SU-DHL-6 (cell line): ENCODE results near the gene MROH2B.

Experiments
- H2AFZ ChIP-seq: fragments of 200-600 bp; sonication (generic); 2 replicates; pipeline ENCODE4 v1.6.1; 2014; ENCODE audit warnings: low read depth, mild to moderate bottlenecking, moderate library complexity, mixed read lengths, antibody characterized with exemption, low read length; ENCODE audit not compliant: severe bottlenecking
- H3F3A ChIP-seq: fragments of 200-600 bp; shearing (Covaris generic); 2 replicates; pipeline ENCODE4 v1.6.0; 2016; ENCODE audit warnings: antibody characterized with exemption, mild to moderate bottlenecking; ENCODE audit not compliant: insufficient read depth
- H3K27ac ChIP-seq: fragments of 200-600 bp; sonication (generic); 2 replicates; pipeline ENCODE4 v1.5.1; 2016; ENCODE audit warnings: low read depth, mild to moderate bottlenecking, low read length, moderate library complexity, mixed read lengths
- H3K27me3 ChIP-seq: fragments of 200-600 bp; sonication (generic), shearing (Covaris generic); 2 replicates; pipeline ENCODE4 v1.6.0; 2014; ENCODE audit warnings: mild to moderate bottlenecking, low read length
- H3K36me3 ChIP-seq: fragments of 200-600 bp; sonication (generic); 2 replicates; pipeline ENCODE4 v1.6.1; 2014; ENCODE audit warnings: mild to moderate bottlenecking, low read length, mixed read lengths
- H3K4me2 ChIP-seq: fragments of 300-600, 200-600 bp; shearing (Covaris generic), sonication (generic); 2 replicates; pipeline ENCODE4 v1.6.0; 2014; ENCODE audit warnings: low read length, low read depth, mild to moderate bottlenecking; ENCODE audit not compliant: poor library complexity, severe bottlenecking
- H3K4me3 ChIP-seq: fragments of 200-600 bp; sonication (generic); 2 replicates; pipeline ENCODE4 v1.5.1; 2014; ENCODE audit warnings: antibody characterized with exemption, low read length, mild to moderate bottlenecking, mixed read lengths; ENCODE audit not compliant: insufficient read depth, poor library complexity, severe bottlenecking
- H3K79me2 ChIP-seq: fragments of 200-600 bp; sonication (generic); 2 replicates; pipeline ENCODE4 v1.6.1; 2014; ENCODE audit warnings: mild to moderate bottlenecking, low read length, moderate library complexity; ENCODE audit not compliant: insufficient read depth
- H3K9ac ChIP-seq: fragments of 200-600 bp; sonication (generic); 2 replicates; pipeline ENCODE4 v1.7.0; 2014; ENCODE audit warnings: mild to moderate bottlenecking, low read length
- H3K9me2 ChIP-seq: fragments of 200-600 bp; sonication (generic); replicated peaks from 2 replicates; pipeline ENCODE4 v1.6.1; 2014; ENCODE audit warnings: low read length; ENCODE audit not compliant: insufficient read depth
- H3K9me3 ChIP-seq: fragments of 200-600 bp; sonication (generic); 2 replicates; pipeline ENCODE4 v1.6.1; 2014; ENCODE audit warnings: low read length, mixed read lengths; ENCODE audit not compliant: insufficient read depth
- H4K20me1 ChIP-seq: fragments of 200-600 bp; sonication (generic); 2 replicates; pipeline ENCODE4 v1.6.1; 2014; ENCODE audit warnings: low read depth, mild to moderate bottlenecking, antibody characterized with exemption, low read length, moderate library complexity, mixed read lengths
- EZH2phosphoT487 ChIP-seq: fragments of 200-600 bp; sonication (generic), shearing (Covaris generic); conservative IDR thresholded peaks from 2 replicates; pipeline ENCODE4 v1.6.1; 2018; ENCODE audit warnings: mild to moderate bottlenecking, antibody characterized with exemption, low read length, moderate library complexity, mixed read lengths
- TF ChIP-seq, protein P1 (sequence below): fragments of 200-600 bp; sonication (generic); IDR thresholded peaks from one replicate; pipeline ENCODE4 v1.5.1; 2017; ENCODE audit warnings: antibody characterized with exemption, mild to moderate bottlenecking, low read length, moderate library complexity; ENCODE audit not compliant: insufficient read depth, poor library complexity, severe bottlenecking

MROH2B gene

DNA sequence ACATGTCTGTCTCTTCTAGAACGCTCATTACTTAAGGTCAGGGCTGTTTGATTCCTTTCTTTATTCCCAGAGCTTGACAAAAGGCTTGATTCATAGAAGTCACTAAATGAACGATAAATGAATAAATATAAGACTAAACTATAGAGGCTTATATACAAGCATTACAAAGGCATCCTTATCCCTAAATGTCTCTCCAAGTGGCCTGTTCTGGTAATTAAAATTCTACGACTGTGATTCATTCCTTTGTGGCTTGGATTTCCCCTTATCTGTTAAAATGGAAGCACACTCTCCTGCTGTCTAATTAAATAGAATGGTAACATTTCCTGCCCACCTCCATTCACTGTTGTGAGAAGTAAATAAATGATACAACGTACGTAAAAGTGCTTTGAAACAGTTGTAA, 112.3 kb downstream of the MROH2B start:
- Histone ChIP-seq H3K9me2 (no peaks in the 10 kb centered on the region), H4K20me1 (no peaks in the 10 kb centered on the region), H3K36me3 (no peaks in the 10 kb centered on the region), H3K4me2 (no peak overlapping the region), H2AFZ (no peak overlapping the region), H3K9ac (no peak overlapping the region), H3K9me3 (no peaks in the 10 kb centered on the region), H3F3A (no peaks in the 10 kb centered on the region), H3K79me2 (no peaks in the 10 kb centered on the region), H3K27me3 (no peaks in the 10 kb centered on the region), H3K4me3 (no peak overlapping the region), H3K27ac (no peak overlapping the region)
- no peak for TF ChIP-seq EZH2phosphoT487
- TF ChIP-seq, protein P1, sequence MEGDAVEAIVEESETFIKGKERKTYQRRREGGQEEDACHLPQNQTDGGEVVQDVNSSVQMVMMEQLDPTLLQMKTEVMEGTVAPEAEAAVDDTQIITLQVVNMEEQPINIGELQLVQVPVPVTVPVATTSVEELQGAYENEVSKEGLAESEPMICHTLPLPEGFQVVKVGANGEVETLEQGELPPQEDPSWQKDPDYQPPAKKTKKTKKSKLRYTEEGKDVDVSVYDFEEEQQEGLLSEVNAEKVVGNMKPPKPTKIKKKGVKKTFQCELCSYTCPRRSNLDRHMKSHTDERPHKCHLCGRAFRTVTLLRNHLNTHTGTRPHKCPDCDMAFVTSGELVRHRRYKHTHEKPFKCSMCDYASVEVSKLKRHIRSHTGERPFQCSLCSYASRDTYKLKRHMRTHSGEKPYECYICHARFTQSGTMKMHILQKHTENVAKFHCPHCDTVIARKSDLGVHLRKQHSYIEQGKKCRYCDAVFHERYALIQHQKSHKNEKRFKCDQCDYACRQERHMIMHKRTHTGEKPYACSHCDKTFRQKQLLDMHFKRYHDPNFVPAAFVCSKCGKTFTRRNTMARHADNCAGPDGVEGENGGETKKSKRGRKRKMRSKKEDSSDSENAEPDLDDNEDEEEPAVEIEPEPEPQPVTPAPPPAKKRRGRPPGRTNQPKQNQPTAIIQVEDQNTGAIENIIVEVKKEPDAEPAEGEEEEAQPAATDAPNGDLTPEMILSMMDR: no peak

DNA sequence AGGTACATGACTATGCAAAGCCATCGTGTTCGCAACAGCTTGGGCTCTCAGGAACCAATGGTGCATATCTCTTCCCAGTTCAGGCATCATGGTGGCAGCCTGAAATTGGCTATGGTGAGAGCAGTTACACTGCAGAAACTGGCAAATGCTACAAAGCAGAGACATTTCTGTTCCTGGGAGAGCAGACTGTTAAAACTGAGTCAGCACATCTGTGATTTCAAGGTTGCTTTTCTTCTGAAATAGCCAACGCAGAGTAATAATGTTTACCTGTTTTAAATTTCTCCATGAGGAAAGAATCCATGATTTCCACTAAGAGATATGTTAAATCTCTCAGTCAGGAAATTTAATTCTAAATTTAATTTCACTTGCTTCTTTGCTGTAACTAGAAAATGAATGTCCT, 114.1 kb downstream of the MROH2B start:
- Histone ChIP-seq H3K27ac (no peak overlapping the region), H3K9me2 (no peaks in the 10 kb centered on the region), H3K27me3 (no peaks in the 10 kb centered on the region), H3K9me3 (no peaks in the 10 kb centered on the region), H4K20me1 (no peaks in the 10 kb centered on the region), H3K9ac (no peak overlapping the region), H3F3A (no peaks in the 10 kb centered on the region), H3K4me3 (no peak overlapping the region), H3K36me3 (no peaks in the 10 kb centered on the region), H3K79me2 (no peaks in the 10 kb centered on the region), H2AFZ (no peak overlapping the region), H3K4me2 (no peak overlapping the region)
- TF ChIP-seq EZH2phosphoT487: no peak
- TF ChIP-seq, protein P1: no peak

DNA sequence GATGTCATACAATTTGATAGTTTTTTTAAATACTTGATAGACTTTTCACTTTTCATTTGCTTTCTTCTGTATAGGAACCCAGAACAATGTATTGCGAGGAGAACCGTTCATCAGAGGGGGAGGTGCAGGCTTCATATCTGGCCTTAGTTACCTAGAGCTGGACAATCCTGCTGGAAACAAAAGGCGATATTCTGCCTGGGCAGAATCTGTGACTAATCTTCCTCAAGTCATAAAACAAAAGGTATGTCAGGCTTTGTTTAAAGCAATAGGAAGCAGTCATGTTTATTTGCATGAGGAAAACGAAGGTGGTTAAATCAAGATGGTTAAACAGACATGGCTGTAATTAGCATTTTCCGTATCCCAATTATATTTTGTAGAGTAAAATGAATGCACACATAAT, 115.8 kb downstream of the MROH2B start:
- Histone ChIP-seq H3K4me2 (no peak overlapping the region), H3K4me3 (no peak overlapping the region), H3K9me2 (no peaks in the 10 kb centered on the region), H3K9me3 (no peaks in the 10 kb centered on the region), H3K9ac (no peak overlapping the region), H3K27ac (no peak overlapping the region), H3K27me3 (no peaks in the 10 kb centered on the region), H3K36me3 (no peaks in the 10 kb centered on the region), H3F3A (no peaks in the 10 kb centered on the region), H4K20me1 (no peaks in the 10 kb centered on the region), H3K79me2 (no peaks in the 10 kb centered on the region), H2AFZ (no peak overlapping the region)
- TF ChIP-seq, protein P1: no peak
- no peak for TF ChIP-seq EZH2phosphoT487
